AG09309 (cell line): ENCODE results near the gene DUSP16.

Experiments
- DNase-seq: peaks from one replicate; pipeline ENCODE4 v3.0.0-alpha.2; 2010; ENCODE audit warnings: low read depth
- H3K4me3 ChIP-seq: 2 replicates; pipeline ENCODE4 v1.5.1; 2011; ENCODE audit warnings: mild to moderate bottlenecking, low read depth, low read length, moderate library complexity; ENCODE audit not compliant: control insufficient read depth
- TF ChIP-seq, protein P1 (sequence below): IDR thresholded peaks from 2 replicates; pipeline ENCODE4 v1.5.1; 2011; ENCODE audit warnings: mild to moderate bottlenecking, low read depth, low read length, inconsistent platforms; ENCODE audit not compliant: insufficient read depth, control insufficient read depth; ENCODE audit errors: missing control alignments

Gene DUSP16

DNA sequence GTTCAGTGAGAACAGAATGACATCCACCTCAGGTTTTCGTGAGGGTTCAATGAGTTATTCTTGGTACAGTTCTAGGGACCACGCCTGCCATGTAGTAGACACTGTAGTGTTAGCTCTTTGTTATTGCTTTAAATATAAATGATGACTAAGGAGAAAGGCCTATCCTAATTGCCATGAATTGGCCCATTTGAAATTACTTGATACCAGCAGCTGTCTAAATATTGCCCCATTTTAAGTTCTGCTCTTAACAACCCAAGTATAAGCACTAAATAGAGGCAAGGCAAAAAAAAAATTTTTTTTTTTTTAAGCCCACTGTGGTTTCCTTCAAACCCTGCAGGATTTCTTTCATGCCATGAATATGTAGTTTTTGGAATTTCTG is 121.2 kb downstream of the DUSP16 start:
- TF ChIP-seq, protein P1, sequence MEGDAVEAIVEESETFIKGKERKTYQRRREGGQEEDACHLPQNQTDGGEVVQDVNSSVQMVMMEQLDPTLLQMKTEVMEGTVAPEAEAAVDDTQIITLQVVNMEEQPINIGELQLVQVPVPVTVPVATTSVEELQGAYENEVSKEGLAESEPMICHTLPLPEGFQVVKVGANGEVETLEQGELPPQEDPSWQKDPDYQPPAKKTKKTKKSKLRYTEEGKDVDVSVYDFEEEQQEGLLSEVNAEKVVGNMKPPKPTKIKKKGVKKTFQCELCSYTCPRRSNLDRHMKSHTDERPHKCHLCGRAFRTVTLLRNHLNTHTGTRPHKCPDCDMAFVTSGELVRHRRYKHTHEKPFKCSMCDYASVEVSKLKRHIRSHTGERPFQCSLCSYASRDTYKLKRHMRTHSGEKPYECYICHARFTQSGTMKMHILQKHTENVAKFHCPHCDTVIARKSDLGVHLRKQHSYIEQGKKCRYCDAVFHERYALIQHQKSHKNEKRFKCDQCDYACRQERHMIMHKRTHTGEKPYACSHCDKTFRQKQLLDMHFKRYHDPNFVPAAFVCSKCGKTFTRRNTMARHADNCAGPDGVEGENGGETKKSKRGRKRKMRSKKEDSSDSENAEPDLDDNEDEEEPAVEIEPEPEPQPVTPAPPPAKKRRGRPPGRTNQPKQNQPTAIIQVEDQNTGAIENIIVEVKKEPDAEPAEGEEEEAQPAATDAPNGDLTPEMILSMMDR = no peak
- DNase-seq = no peak
- H3K4me3 ChIP-seq = no peak overlapping the region

DNA sequence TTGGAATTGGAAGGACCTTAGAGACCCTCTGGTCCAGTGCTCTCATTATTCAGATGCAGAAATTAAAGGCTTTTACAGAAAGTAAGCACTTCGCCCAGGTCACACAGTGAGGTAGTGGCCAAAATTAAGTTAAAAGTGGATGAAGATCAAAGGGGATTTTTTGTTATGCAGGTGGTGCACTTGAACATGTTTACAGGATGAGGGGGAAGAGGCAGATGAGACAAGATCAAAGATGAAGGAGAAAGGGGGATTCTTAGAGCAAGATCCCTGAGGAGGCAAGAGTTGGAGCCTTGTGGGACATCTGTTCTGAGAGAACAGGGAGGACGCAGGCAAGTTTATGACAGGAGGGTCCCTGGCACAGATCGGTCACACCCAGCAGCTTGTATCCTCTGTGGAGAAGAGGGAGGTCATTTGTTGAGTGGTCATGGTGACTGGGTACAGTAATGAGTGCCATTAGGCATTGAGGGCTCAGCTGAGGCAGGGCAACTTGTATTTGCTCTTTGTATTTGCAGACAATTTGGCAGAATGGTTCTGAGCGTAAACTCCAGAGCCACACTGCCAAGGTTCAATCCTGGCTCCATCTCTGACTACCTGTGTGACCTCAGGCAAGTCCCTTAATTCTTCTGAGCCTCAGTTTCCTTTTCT is 121.8 kb downstream of the DUSP16 start:
- DNase-seq = no peak
- TF ChIP-seq, protein P1 = no peak

DNA sequence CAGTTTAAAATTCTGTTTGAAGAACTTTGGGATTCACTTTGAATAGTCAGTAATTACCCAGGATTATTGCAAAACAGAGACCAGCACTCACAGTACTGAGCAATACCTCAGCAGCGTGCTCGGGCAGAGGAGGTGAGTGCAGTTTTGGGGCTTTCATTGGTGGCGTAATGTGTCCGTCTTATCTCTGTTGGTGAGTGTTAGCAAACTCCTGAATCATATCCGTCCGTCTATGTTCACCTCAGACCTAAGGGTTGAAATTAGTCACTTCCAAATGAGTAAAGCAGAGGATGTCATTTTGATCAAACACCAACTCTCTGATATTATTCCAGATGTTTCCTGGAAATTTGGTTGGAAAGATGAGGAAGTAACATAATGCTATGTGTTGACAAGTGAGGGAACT is 123.0 kb downstream of the DUSP16 start:
- DNase-seq = no peak
- TF ChIP-seq, protein P1 = no peak
- H3K4me3 ChIP-seq = no peak overlapping the region

More for the DNA sequence above, 121.8 kb downstream of the DUSP16 start:
- no peak overlapping the region for H3K4me3 ChIP-seq

DNA sequence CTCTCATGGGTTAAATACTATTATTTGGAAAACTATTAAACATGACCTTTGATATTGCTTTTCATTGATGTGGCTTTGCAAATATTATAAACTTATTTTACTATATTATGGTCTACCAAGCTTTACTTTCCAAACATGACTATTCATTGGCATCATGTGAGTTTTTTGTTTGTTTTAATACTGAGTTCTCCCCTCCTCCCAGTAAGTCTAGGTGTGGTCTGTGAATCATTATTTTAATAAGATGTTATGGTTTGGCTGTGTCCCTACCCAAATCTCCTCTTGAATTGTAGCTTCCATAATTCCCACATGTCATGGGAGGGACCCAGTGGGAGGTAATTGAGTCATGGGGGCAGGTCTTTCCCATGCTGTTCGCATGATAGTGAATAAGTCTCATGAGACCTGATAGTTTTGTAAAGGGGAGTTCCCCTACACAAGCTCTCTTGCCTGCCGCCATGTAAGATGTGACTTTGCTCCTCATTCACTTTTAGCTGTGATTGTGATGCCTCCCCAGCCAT is 125.8 kb downstream of the DUSP16 start:
- DNase-seq = no peak
- H3K4me3 ChIP-seq = no peak overlapping the region
- TF ChIP-seq, protein P1 = no peak

DNA sequence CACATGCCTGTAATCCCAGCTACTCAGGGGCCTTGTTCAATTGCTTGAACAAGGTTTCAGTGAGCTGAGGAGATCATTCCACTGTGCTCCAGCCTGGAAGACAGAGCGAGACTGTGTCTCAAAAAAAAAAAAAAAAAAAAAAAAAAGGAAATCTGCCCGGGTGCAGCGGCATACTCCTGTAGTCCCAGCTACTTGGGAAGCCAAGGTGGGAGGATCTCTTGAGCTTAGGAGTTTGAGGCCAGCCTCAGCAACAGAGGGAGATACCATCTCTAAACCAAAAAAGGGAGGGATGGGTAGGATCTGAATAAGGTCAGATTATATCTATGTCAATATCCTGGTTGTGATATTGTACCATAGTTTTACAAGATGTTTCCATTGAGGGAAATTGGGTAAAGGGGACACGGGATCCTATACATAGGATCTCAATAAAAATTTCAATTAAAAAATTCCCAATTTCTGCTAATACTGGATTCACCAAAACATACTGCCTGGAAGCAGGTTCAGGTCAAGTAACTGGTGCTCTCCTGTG is 129.4 kb downstream of the DUSP16 start:
- H3K4me3 ChIP-seq = no peak overlapping the region

DNA sequence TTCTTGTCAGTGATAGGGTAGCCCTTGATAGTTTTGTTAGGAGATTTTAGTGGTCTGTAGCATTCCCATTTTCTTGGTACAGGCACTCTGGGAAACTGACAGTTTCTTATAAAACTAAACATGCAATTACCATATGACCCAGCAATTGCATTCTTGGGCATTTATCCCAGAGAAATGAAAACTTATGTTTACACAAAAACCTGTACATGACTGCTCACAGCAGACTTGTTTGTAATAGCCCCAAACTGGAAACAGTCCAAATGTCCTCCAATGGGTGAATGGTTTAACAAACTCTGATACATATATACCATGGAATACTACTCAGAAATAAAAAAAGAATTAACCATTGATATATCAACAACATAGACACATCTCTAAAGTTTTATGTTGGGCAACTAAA is 130.3 kb downstream of the DUSP16 start:
- peak; percentile 43 for DNase-seq
- TF ChIP-seq, protein P1 = no peak
- H3K4me3 ChIP-seq = no peak overlapping the region

More for the DNA sequence above, 129.4 kb downstream of the DUSP16 start:
- DNase-seq = no peak
- TF ChIP-seq, protein P1 = no peak
